HG02885 (cell line): ENCODE results near the gene ANGEL2.
"Not testable (repeated sequence)": the region's sequence is repeated elsewhere in the genome, so short reads cannot be mapped to it uniquely, and the experiment has no call there.

ENCODE experiments used
- ATAC-seq: cut with Tn5 transposase; IDR thresholded peaks from one replicate; pipeline ENCODE4 v1.9.1; 2021; ENCODE audit warnings: mild to moderate bottlenecking; ENCODE audit not compliant: unreplicated experiment, poor library complexity

The ANGEL2 gene

DNA sequence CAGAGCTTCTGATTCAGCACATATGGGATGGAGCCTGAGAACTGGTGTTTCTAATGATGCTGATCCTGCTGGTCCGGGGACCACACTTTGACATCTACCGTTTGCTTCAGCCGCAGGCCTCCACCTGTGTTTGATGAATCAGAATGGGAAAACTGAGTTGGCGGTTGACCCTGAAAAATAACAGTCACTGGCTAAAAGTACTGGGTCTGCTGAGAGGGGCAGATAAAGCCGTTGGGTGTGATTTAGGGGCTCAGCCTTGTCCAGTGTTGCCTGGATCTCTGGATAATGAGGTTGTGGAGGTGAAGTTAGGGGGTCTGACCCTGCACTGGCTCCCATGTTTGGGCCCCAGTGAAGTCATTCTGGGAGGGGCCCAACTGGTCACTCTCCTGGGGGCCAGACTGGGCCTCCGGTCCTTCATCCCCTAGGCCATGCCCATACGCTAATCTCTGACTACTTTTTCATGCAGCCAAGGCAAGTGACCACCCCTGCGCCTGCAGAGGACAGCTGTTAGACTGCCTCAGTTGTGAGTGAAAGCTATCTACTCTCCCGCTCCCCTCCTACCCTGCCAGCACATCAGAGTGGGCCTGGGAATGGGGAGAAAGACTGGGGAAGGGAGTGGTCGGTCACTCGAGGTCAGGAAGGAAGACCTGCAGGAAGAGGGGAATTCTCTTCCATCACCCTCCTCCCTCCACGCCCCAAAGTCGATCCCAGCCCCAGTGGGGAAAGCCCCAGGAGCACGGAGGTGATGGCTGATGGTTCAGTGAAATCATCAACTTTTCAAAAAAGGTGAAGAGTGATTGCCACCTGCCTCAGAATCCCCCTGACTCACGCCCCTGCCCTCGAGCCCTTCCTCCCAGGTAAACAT, 37.7 kb downstream of the ANGEL2 start:
- peak; percentile 56 for ATAC-seq

- no peak for ATAC-seq
Measured at GRCh38 chr1:212976586-212976985, 39.1 kb downstream of the ANGEL2 start.

GRCh38 chr1:212975111-212975918, 40.4 kb downstream of the ANGEL2 start:
- no peak for ATAC-seq

DNA sequence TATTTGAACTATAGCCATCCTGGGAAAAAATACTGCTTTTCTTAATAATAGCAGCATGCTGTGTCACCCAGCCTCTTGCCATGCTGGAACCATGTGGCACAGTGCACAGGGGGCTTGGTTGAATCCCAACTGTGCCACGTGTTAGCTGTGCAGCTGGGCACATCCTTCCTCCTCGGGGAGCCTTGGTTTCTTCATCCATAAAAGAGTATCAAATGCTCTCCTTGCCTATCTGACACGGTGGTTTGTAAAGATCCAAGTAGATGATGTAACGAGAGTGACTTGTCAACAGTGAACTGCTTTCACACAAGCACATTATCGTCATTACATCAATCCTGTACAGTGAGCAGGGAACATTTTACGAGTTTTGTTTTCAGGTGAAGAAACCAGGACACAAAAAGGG, 41.0 kb downstream of the ANGEL2 start:
- no peak for ATAC-seq

- no peak for ATAC-seq
Measured at GRCh38 chr1:212973899-212974298, 41.8 kb downstream of the ANGEL2 start.

- ATAC-seq, result no peak
Measured at GRCh38 chr1:212973426-212973825, 42.2 kb downstream of the ANGEL2 start.

DNA sequence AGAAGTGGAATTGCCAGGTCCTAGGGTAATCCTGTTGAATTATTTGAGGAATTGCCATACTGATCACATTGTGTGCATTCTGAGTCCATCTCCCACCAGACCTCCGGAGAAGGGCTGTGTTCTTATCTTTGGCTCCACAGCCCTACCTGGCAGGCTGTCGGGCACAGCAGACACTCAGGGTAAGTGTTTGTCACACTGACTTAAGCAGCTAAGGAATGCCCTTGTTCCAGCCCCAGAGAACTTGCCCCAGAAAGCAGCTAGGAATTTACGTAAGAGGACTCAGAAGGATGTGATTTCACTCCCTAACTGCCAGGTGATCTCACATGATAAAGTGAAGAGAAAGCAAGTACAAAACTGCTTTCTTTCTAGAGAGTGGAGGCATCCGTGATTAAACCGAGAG, 44.4 kb downstream of the ANGEL2 start:
- no peak for ATAC-seq

- no peak for ATAC-seq
Measured at GRCh38 chr1:212970085-212970484, 45.6 kb downstream of the ANGEL2 start.

- ATAC-seq, result peak; percentile 78
Measured at GRCh38 chr1:212968368-212968863, 47.3 kb downstream of the ANGEL2 start.

GRCh38 chr1:212967801-212968200, 47.9 kb downstream of the ANGEL2 start:
- peak; percentile 69 for ATAC-seq

GRCh38 chr1:212966616-212967015, 49.1 kb downstream of the ANGEL2 start:
- no peak for ATAC-seq

DNA sequence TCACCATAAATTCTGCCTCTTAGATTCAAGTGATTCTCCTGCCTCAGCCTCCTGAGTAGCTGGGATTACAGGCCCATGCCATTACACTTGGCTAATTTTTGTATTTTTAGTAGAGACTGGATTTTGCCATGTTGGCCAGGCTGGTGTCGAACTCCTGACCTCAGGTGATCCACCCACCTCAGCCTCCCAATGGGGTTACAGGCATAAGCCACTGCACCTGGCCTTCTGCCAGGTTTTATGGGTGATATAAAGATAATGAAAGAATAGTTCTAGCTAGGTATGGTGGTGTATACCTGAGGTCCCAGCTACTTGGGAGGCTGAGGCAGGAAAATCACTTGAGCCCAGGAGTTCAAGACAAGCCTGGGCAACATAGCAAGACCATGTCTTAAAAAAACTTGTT, 50.7 kb downstream of the ANGEL2 start:
- ATAC-seq, result not testable (repeated sequence)

GRCh38 chr1:212964102-212964501, 51.6 kb downstream of the ANGEL2 start:
- no peak for ATAC-seq

- no peak for ATAC-seq
Measured at GRCh38 chr1:212962509-212962908, 53.2 kb downstream of the ANGEL2 start.

- no peak for ATAC-seq
Measured at GRCh38 chr1:212960932-212961331, 54.7 kb downstream of the ANGEL2 start.

DNA sequence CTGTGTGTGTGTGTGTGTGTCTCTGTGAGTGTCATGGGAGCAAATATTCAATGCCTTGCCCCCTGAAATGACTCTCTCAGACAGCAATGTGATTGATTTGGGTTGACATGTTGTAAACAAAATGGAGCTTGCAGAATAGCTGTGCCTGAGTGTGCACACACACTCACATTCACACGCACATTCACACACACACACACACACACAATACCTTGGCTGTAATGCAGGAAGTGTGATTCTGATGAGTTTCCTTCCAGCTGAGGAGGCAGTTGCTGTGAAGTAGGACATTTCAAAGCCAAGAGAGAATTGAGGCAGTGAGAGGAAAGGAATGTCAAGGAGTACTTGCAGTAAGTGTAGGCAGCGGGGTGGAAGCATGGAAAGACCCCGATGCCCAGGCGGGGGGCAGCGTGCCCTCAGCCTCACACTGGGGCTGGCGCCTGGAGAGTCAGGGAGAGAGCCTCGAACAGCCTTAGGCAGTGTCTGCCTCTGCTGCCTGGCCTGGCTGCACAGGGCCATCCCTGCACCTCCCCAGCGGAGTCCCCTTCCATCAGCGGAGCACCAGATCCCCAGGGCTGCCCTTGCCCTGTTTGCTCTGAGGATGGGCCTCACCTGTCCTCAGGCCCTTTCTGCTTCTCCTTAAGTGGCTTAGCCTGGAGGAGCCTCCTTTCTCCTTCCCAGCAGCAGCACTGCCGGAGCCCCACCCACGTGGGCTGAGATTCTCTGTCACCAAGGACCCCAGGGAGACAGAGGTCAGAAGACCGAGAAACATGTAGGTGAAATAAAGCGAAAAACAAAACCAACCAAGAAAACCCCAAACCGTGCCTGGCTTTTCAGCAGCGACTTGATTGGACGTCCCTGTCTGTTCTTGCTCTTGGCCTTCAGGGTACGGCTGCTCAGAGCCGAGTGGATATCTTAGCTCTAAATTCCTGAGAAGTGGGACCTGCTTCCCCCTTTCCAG, 56.1 kb downstream of the ANGEL2 start:
- peak; percentile 85 for ATAC-seq

DNA sequence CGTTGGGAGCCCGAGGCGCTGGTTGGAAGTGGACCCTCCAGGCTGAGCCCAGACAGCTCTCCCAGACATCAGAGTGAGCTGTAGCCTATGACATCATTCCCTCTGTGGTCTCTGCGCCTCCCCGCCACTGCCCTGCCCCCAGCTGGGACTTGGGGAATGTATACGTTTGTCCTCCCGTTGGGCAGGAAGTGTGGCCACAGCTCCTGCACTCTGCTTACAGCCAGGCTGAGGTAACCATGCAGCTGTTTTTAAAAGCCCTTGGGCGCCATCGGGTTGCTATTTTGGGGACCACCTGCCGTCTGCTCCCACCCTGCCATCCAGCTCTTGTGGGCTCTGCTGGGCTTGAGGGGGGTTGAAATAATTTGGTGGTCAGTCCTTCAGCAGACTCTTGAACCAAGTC, 57.5 kb downstream of the ANGEL2 start:
- ATAC-seq, result no peak

GRCh38 chr1:212957546-212957945, 58.1 kb downstream of the ANGEL2 start:
- no peak for ATAC-seq

GRCh38 chr1:212955961-212956620, 59.6 kb downstream of the ANGEL2 start:
- no peak for ATAC-seq

DNA sequence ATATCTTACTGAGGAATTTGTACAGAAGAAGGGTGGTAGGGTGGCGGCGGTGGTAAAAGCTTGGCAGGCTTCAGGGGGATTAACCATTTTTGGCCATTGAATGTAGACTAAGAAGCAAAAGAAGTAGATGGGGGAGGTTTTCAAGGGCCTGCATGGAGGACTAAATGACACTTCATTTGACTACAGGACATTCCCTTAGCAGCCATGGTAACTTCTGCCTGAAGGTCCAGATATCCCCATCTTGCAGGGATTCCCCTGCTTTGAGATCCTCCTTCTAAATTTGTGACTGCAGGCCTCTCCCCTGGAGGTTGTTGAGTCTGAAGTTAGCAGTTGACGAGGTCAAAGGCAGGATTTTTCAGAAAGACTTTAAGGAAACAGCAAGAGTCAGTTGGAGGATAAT, 60.6 kb downstream of the ANGEL2 start:
- no peak for ATAC-seq
